DND-41 (cell line): ENCODE results near the gene MESP2.

Experiments
- EZH2 ChIP-seq: IDR thresholded peaks from 3 replicates; pipeline ENCODE4 v1.6.1; 2012; ENCODE audit warnings: borderline replicate concordance, low read depth, mild to moderate bottlenecking, moderate library complexity, low read length, inconsistent platforms; ENCODE audit not compliant: severe bottlenecking
- TF ChIP-seq, protein P1 (sequence below): IDR thresholded peaks from 2 replicates; pipeline ENCODE4 v1.5.1; 2012; ENCODE audit warnings: borderline replicate concordance, low read length, moderate library complexity, mild to moderate bottlenecking; ENCODE audit not compliant: poor library complexity, severe bottlenecking; ENCODE audit errors: extremely low read depth

DNA sequence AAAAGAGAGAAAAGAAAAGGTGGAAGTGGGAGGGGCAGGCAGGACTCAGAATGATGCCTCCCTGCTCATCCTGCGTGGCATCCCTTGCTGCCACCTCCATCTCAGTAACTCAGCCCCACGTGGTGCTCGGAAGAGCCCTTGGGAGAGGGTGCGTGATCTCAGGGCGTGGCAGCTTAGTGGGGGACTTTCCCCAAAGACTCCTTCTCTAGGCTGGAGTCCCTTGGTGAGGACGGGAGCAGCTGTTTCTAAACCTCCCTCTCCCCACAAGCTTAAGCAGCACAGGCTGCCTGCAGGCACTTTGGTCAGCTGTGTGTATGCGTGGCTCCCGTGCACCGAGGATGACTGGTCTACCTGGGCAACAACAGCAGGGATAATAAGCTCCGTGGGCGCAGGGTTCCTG lies 45.9 kb downstream of the MESP2 start:
- TF ChIP-seq, protein P1, sequence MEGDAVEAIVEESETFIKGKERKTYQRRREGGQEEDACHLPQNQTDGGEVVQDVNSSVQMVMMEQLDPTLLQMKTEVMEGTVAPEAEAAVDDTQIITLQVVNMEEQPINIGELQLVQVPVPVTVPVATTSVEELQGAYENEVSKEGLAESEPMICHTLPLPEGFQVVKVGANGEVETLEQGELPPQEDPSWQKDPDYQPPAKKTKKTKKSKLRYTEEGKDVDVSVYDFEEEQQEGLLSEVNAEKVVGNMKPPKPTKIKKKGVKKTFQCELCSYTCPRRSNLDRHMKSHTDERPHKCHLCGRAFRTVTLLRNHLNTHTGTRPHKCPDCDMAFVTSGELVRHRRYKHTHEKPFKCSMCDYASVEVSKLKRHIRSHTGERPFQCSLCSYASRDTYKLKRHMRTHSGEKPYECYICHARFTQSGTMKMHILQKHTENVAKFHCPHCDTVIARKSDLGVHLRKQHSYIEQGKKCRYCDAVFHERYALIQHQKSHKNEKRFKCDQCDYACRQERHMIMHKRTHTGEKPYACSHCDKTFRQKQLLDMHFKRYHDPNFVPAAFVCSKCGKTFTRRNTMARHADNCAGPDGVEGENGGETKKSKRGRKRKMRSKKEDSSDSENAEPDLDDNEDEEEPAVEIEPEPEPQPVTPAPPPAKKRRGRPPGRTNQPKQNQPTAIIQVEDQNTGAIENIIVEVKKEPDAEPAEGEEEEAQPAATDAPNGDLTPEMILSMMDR = no peak
- TF ChIP-seq EZH2 = no peak
